Left cardiac atrium (tissue), 4 donors: ENCODE measurements around the gene SLC22A25. TPM values are rescaled to one million over a fixed set of nuclear protein-coding genes. Genes with fewer than 3 reads are reported as not detected.
"Not testable (repeated sequence)": the region's sequence is repeated elsewhere in the genome, so short reads cannot be mapped to it uniquely, and the experiment has no call there.

Source experiments
- ATAC-seq, 2 donors: fragments of 200-7000 bp; cut with Tn5 transposase; one replicate each; pipeline ENCODE4 v1.9.1; 2020; ENCODE audit warnings: mild to moderate bottlenecking in 2 of 2, moderate library complexity in 2 of 2
- DNase-seq: peaks from one replicate; pipeline ENCODE4 v3.0.0-alpha.2; 2020
- intact Hi-C, 2 donors: fragments of 100-400 bp; cut with DNase I; formaldehyde crosslinking; loops; one replicate each; pipeline versions ENCODE4 v1.14.1 to v1.15.1; 2022 to 2023
- long read RNA-seq: library from polyadenylated mRNA; unstranded; transcript quantifications from one replicate; pipeline ENCODE4 v2.0.0, GENCODE V29; 2021
- total RNA-seq, 2 donors: library from RNA; stranded (reverse); fragmentation: NEBNext Ultra II Directional; extraction: Animal tissue kit (Norgen Biotek cat#: 25700); gene quantifications; one replicate each; pipeline ENCODE4 v1.2.1, GENCODE V29; 2021
- donor health status: DM: no; HTN: yes; CAD: no.
- donor health status: DM: no; HTN: yes; CAD: no; lungs with severe emphysema.
- donor health status: DM: yes; HTN: yes; CAD: no.
- donor health status: Dilated cardiomyopathy.

The SLC22A25 gene
- total RNA-seq, result under 1 TPM in 1 of 2 donors, not detected in 1; 0.09 TPM
- long read RNA-seq, result 0 reads

DNA sequence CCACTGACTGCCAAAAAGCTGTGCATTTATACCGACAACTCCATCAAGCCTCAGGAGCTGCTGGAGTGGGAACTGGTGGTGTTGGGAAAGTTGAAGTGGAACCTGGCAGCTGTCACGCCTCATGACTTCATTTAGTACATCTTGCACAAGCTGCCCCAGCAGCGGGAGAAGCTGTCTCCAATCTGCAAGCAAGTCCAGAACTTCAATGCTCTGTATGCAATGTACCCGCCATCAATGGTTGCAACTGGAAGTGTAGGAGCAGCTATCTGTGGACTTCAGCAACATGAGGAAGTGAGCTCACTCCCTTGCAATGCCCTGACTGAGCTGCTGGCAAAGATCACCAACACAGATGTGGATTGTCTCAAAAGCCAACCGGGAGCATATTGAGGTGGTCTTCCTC is at the start of gene SLC22A25:
TSS of gene SLC22A25 (minus strand) at position 67 of the 400 bp plus-strand sequence. CDS start 13,947 bp downstream, outside the sequence.
- intact Hi-C loops, result no loop called here
- ATAC-seq, result peak in 1 of 2 donors; percentile 68
- DNase-seq, result no peak

DNA sequence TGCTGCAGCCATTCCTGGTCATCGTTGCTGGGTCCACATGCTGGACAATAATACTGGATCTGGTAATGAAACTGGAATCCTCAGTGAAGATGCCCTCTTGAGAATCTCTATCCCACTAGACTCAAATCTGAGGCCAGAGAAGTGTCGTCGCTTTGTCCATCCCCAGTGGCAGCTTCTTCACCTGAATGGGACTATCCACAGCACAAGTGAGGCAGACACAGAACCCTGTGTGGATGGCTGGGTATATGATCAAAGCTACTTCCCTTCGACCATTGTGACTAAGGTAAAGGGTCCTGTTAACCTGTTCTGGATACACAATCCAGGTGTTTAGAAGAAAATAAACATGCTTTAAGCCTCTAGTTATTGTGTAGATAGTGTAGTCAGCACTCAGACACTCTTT is 46.9 kb upstream of the SLC22A25 start:
- intact Hi-C loops, result no loop called here
- ATAC-seq (no peak), DNase-seq (no peak)

DNA sequence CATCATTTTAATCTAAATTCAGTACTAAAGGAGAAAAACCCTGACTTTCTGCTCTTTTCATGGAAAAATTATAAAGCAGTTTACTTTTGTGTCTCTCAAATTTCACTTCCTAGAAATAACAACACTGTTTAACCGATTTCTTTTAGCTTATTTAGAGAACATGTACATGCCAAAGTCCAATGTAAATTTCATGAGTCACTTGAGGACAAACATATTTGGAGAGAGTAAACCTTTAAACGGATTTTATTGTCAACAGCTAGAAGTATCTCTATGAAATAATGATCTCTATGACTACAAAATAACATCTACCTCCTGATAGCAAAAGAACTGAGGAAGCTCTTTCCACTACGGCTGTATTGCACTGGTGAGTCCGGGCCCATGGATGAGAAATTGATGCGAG is 46.3 kb upstream of the SLC22A25 start:
- ATAC-seq (no peak), DNase-seq (no peak)
- intact Hi-C loops, result no loop called here

DNA sequence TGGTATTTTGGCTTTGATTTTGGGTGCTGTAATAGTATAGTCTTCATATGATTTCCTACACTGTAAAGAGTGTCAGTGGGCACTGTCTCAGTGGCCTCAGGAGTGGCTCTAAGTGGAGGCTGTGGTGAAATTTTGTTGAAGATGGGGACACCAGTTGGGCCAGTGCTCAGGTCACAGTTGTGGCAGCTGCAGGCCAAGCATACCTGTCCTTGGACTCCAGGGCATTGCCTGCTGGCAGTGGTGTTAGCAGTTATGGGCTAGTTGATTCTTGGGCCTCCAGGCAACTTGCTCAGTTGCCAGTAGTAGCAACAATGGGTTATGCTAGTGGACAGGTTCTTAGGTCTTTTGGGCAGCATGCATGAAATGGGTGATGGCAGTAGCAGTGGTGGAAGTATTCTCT is 39.2 kb upstream of the SLC22A25 start:
- intact Hi-C loops, result no loop called here
- no peak for DNase-seq
- ATAC-seq, result no peak

DNA sequence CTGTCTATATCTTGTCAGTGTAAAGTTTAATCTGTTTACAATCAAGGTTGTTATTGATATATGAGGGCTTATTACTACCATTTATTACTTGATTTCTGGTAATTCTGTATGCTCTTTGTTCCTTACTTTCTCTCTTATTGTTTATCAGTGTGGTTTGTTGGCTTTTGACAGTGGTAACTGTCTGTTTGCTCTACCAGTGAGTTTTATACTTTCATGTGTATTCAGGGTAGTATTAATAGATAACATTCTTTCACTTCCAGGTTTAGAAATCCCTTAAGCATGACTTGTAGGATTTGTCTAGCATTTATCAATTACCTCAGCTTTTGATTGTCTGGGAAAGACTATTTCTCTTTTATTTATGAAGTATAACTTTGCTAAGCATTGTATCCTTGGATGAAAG is 37.5 kb upstream of the SLC22A25 start:
- DNase-seq (no peak), ATAC-seq (no peak)

DNA sequence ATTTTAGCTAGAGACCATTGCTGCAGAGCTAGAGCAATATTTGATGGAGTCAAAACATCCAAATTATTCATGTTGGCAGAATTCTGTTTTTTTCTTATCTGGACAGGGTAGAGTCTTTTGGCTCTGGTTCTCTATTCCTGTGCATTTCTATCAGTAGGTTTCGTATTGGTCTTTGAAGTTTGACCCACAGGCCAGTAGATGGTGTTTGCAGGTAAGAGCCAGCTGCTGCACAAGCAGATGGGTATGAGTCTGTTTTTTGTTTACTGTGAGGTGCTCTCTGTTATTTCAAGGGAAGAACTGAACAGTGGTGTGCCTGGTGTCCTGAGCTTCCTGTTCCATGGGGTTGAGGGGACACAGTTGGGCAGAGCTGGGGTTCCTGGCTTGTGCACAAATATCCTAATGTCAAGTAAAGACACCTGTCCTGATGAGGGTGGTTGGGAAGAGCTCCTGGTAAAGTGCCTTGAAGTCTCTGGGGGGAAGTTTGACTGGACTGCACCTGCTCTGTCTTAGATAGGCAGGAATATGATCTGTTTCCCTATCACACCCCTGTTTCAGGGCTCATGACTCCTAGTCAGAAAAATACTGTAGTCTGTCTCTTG is 34.0 kb upstream of the SLC22A25 start:
- DNase-seq (no peak), ATAC-seq (no peak)
- intact Hi-C loops, result no loop called here

More for the DNA sequence above, 37.5 kb upstream of the SLC22A25 start:
- intact Hi-C loops, result no loop called here

DNA sequence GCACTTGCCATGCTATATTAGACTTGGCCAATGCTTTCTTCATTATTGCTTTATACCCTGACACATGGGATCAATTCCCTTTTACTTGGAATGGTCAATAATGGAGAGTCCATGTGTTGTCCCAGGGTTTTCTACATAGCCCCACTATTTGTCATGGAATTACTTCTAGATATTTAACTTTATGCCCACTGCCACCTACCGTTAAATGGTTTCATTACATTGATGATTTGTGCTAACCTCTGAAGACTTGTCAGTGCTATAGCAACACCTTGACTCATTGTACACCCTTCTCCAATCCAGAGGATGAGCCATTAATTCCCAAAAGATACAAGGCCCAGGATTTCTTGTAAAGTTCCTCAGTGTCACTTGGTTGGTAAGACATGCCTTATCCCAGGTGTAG is 31.4 kb upstream of the SLC22A25 start:
- ATAC-seq (no peak), DNase-seq (no peak)
- intact Hi-C loops, result no loop called here

DNA sequence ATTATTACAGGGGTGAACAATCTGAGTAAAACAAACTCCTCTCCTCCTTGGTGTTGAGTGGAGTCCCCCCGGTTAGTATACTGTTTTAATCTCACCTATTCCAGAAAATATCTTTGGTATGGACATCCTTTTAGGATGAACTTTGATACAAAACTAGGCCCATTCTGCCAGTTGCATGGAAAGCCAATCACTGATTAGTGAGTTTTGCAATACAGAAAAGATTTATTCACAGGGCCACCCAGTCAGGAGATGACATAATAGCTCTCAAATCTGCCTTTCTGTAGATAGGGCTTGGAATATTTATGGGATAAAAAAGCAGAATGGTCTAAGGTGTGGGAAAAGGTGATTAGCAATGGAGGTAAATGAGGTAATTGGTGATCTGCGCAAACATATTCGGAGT is 30.3 kb upstream of the SLC22A25 start:
- intact Hi-C loops, result no loop called here
- ATAC-seq (no peak), DNase-seq (no peak)

DNA sequence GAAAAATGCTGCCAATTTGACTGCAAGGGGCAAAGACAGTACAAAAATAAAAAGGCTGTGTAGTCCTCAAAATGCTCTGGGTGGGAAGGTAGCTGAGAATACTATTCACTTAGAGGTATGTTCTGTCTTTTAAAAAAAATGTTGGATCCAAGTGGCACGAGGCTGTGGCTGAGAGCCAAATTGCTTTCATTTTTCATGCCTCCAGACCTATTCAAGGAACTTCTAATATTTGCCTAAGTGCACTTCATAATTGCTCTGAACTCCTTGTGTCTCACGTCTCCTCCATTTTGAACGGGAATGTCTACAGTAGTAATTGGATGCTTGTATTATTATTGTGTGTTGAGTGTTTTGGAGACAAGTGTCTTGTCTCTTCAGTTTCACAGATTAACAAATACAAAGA is 19.1 kb upstream of the SLC22A25 start:
- ATAC-seq (no peak), DNase-seq (no peak)
- intact Hi-C loops, result no loop called here

DNA sequence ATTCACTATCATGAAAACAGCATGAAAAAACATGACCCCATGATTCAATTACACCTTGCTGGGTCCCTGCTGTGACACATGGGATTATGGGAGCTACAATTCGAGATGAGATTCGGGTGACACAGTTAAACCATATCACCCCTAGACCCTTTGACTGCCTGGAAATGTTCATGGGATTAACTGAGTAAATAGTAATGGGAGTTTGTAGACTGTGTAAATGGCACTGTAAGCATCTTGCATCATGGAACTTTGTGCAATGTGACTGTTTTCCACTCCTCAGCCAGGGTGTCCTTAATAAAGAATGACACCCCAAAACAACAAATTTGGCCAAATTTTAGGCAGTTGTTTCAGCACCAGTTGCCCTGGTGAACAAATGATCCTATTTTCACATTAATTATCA is 7.9 kb upstream of the SLC22A25 start:
- ATAC-seq (no peak), DNase-seq (no peak)
- intact Hi-C loops, result no loop called here

DNA sequence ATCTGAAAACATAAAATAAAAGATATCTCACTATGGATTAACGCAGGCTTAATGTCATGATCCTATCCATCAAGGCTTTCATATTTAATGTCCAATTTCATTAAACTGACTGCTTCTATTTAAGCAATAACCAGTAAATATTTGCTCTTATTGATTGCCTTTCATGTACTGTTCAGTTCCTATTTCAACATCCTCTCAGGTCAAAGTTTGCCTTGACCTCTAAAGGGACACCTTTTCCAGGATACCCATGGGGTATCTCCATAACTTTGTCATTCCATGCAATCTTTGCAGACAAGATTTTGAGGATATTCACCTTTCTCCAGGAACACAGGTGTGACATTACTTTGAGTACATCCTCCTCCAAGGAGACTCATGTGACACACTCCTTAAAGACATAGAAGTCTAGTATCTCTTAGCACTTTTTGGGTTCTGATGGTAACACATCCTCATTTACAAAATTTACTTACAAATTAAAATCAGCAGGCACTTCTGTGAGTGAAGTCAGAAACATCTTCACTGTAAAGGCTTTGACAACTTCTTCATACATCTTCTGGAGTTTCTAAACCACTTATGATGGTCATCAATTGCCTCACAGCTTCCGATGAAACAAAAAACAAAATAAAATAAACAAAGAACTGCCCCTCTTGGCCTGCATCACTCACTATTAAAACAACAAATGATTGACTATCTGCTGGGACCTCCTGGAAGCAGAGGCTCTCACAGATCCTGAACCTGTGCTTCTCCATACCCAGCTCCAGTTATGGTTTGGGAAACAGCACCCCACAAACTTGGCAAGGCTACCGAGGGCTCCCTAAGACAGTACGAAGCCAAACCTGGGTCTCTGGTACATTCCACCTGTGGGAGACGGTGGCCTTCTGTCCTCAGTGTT is 7.0 kb upstream of the SLC22A25 start:
- intact Hi-C loops, result no loop called here
- no peak for DNase-seq
- no peak for ATAC-seq

DNA sequence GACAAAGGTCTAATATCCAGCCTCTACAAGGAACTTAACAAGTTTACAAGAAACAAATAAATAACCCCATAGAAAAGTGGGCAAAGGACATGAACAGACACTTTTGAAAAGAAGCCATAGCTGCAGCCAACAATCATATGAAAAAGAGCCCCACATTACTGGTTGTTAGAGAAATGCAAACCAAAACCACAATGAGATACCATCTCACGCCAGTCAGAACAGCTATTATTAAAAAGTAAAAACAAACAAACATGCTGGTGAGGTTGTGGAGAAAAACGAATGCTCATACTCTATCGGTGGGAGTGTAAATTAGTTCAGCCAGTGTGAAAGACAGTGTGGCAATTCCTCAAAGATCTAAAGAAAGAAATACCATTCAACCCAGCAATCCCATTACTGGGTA is 5.6 kb upstream of the SLC22A25 start:
- ATAC-seq, result no peak
- intact Hi-C loops, result no loop called here
- DNase-seq, result no peak

DNA sequence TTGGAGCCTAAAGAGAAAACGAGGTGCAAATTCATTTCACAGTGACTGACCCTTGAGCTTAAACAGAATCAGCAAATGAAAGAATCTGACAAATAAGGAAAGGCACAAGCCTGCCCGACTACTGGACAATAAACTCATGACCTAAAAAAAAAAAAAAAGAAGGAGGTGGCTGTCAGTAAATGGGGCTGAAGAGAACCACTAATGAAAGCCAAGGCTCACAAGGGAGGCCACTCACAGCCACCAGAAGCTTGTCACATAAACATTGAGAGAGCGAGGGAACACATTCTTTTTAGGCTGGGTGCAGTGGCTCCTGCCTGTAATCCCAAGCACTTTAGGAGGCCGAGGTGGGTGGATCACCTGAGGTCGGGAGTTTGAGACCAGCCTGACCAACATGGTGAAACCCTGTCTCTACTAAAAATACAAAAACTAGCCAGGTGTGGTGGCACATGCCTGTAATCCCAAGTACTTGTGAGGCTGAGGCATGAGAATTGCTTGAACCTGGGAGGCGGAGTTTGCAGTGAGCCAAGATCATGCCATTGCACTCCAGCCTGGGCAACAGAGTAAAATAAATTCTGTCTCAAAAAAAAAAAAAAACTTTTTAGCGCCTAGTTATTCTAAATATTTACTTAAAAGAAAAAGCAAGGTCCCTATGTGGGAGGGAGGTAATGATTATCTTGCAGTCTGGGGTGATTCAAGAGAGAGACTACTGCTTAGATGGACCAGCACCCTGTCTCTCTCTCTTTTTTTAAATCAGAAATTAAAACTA is 4.0 kb upstream of the SLC22A25 start:
- DNase-seq, intact Hi-C loops, ATAC-seq: not testable (repeated sequence)

DNA sequence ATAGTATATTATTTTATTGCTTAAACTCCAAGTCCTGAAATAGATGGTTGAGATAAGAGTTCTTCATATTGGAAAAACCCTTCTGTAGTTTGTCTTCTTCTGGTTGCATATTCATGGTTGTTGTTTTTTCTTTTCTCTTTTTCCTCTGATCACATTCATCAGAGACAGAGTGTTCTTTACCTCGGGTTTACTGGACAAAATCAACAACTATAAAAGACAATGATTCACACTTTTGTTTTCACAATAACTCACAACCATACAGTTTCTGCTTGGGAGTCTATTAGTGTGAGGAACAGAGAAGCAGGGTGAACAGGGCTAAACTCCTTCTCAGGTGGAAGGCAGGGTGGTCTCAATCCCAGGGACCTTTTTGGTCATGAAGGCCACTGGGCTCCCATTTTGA is 2.6 kb upstream of the SLC22A25 start:
- no peak for DNase-seq
- intact Hi-C loops, result no loop called here
- ATAC-seq, result no peak

DNA sequence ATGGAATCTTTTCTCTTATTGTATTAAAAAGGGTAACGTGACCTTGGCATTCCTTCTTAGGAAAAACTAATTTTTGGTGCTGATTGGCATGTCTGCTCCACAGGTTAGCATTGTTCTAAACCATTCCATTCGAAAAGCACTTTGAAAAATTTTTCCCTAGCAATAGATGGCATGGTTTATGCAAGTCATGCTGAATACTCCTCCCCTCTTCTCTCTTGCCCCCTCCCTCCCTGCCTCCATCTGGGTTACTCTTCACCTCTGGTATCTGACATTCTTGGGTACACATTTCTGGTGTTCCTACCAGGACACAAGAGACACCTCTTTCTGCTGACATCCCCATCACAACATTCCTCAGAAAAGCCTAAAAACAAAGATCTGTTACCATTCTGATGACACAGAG is 1.5 kb upstream of the SLC22A25 start:
- no peak for DNase-seq
- ATAC-seq, result no peak
- intact Hi-C loops, result no loop called here

DNA sequence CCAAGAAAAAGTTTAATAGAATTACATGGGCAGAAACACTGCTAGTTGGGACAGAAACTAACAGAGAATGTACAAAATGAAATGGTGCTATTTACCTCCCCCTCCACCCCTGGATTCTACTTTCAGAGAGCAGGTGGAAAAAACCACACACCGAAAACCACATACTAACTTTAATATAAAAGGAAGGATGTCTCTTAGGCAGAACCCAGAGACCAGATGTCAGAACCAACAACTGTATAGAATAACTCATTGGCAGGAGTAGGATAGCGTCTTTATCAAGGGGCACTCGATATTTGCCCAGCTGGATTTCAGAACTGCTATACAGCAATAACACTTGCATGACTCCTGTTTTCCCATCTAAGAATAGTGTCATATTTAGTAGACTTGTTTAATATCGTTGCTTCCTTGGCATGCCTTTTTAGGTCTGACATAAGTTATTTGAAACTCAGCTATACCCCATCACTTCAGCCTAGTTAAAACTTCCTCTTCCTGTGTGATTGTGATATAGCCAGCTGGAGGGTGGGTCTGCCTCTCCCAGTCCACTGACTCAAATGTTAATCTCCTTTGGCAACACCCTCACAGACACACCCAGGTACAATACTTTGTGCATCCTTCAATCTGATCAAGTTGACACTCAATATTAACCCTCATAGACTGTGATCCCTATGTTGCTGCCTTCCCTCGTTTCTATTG is 1.2 kb downstream of the SLC22A25 start:
- intact Hi-C loops, result no loop called here
- ATAC-seq (no peak), DNase-seq (no peak)

DNA sequence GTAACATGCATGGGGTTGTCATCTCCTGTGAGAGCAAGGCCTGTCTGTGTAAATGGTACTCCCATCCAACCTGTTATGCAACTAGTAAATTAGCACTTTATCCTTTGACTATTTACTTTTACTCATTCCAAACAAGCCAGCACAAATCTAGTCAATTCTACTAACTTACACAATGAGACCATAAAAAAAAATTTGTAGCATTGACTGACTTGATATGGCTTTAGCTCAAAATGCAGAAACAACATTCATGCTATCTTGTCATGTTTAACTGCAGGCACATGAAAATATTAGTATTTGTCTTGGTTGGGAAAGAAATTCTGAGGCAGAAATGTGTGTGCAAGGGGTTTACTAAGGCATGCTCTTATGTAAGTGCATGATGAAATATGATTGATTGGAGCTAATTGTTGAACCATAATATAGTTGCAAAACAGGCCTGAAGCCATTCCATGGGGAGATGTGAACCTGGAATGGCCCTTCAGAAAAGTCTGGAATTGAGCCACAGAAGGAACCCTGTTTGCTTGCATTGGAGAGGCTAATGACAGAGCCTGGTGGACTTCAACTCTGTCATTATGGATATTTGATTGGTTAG is 2.5 kb downstream of the SLC22A25 start:
- DNase-seq, result no peak
- peak in 1 of 2 donors; percentile 70 for ATAC-seq
- intact Hi-C loops, result no loop called here

DNA sequence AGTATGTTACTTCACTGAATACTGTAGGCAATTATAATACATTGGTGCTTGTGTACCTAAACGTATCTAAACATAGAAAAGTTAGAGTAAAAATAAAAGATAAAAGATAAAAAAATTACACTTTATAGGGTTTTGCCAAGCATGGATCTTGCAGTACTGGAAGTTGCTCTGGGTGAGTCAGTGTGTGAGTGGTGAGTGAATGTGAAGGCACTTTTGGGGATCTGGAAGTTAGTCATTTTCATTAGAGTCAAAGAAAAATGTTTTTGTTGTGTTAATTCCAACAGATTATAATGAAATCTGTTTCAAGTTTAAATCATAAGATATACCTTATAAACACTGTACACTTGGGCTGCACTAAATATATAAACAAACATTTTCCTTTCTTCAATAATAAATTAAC is 3.3 kb downstream of the SLC22A25 start:
- intact Hi-C loops, result no loop called here
- DNase-seq (no peak), ATAC-seq (no peak)

DNA sequence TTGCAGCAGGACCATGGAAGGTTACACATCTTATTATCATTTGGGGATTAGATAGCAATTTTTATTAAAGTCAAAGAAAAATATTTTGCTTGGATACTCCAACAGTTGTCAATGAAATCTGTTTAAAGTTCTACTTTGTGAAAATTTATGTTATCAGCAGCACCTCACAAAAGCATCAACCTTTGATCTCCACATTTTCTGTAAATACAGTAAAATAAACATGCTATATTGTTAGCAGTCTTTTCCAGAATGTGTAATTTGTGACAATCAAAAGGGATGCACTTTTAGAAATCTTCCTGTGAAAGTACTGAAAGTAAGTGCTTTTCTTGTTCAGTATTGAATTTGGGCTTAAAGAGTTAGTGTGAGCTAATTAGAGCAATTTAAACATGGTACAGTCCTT is 4.1 kb downstream of the SLC22A25 start:
- no peak for ATAC-seq
- intact Hi-C loops, result no loop called here
- DNase-seq, result no peak
